PFSK-1 (cell line): ENCODE measurements around the gene TGM1.

Source experiments
- FOXP2 ChIP-seq: optimal IDR thresholded peaks from 2 replicates; pipeline ENCODE3; 2011; ENCODE audit warnings: borderline replicate concordance, control low read depth, inconsistent platforms; ENCODE audit not compliant: insufficient read depth; ENCODE audit errors: extremely low read length, extremely low read depth
- POLR2AphosphoS5 ChIP-seq: IDR thresholded peaks from 2 replicates; pipeline ENCODE4 v1.6.1; 2012; ENCODE audit warnings: low read depth, mild to moderate bottlenecking, control low read depth, low read length, moderate library complexity
- SIN3A ChIP-seq: IDR thresholded peaks from 2 replicates; pipeline ENCODE4 v1.6.1; 2012; ENCODE audit warnings: mild to moderate bottlenecking, low read length, moderate library complexity, borderline replicate concordance; ENCODE audit not compliant: insufficient read depth
- TAF1 ChIP-seq: IDR thresholded peaks from 2 replicates; pipeline ENCODE4 v1.6.1; 2012; ENCODE audit warnings: low read length, control low read depth, borderline replicate concordance; ENCODE audit not compliant: insufficient read depth
- TF ChIP-seq, protein P1 (sequence below), 2 experiments: IDR thresholded peaks; 2 replicates each; pipeline versions ENCODE4 v1.6.1 to v1.8.0; 2011 to 2012; ENCODE audit warnings: low read depth in 2 of 2, low read length in 2 of 2, control low read depth in 1 of 2, inconsistent platforms in 1 of 2, mild to moderate bottlenecking in 1 of 2, moderate library complexity in 1 of 2; ENCODE audit not compliant: insufficient read depth in 1 of 2

Gene TGM1

DNA sequence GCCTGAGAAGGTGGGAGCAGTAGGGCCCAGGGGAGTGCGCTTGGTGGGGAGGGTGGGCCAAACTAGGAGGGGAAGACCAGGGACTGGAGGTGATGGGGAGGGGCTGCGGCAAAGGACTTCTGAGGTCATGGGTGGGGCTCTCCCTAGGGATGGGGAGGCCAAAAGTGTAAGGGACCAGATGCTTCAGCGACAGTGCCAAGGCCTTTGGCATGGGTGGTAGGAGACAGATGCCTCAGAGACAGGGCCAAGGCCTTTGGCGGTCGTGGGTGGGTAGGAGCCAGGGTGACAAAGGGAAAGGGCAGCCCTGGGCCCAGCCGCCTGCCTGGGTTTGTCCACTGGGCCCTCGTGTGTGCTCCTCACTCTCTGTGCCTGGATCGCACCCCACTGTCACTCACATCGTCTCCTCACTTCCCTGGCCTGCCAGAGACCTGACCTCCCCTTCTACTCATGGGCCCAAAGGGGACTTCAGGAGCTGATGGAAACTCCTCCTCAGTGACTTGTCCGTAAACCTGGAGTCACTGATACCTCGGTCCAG, 21.6 kb upstream of the TGM1 start:
- no peak for TF ChIP-seq FOXP2
- TF ChIP-seq SIN3A, result no peak
- TF ChIP-seq, protein P1, sequence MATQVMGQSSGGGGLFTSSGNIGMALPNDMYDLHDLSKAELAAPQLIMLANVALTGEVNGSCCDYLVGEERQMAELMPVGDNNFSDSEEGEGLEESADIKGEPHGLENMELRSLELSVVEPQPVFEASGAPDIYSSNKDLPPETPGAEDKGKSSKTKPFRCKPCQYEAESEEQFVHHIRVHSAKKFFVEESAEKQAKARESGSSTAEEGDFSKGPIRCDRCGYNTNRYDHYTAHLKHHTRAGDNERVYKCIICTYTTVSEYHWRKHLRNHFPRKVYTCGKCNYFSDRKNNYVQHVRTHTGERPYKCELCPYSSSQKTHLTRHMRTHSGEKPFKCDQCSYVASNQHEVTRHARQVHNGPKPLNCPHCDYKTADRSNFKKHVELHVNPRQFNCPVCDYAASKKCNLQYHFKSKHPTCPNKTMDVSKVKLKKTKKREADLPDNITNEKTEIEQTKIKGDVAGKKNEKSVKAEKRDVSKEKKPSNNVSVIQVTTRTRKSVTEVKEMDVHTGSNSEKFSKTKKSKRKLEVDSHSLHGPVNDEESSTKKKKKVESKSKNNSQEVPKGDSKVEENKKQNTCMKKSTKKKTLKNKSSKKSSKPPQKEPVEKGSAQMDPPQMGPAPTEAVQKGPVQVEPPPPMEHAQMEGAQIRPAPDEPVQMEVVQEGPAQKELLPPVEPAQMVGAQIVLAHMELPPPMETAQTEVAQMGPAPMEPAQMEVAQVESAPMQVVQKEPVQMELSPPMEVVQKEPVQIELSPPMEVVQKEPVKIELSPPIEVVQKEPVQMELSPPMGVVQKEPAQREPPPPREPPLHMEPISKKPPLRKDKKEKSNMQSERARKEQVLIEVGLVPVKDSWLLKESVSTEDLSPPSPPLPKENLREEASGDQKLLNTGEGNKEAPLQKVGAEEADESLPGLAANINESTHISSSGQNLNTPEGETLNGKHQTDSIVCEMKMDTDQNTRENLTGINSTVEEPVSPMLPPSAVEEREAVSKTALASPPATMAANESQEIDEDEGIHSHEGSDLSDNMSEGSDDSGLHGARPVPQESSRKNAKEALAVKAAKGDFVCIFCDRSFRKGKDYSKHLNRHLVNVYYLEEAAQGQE (IDR thresholded peaks at IDR 0.05; ENCODE audit: insufficient read depth in 1 of 2, low read depth in 2 of 2, low read length in 2 of 2), result no peak

DNA sequence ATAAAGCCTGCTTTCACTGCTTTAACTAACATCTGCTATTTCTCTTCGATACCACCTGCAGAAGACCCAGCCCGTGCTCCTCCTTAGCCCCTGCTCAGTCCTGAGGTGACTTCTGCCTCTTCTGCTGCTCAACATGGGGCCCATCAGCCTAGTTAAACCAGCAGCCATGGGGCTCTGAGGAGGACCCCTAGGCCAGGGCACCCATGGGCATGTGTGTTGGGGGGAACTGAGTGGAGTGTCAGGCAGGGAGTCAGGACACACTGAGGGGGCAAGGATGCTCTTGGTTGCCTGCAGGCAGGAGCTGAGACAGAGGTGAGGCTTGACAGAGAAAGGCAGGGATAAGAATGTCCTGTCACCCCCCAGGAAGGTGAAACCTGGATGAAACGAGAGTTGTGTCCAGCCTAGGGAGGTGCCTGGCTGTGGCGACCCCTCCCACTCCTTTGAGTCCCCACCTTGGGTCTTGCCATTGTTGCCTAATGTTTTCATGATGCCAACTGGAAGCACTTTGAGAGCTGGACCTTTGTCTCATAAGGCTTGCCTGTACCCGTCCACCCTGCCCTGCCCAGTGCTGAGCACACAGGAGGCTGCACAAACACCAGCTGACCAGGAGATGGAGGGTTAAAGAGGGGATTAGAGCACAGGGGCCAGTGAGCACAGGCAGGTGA, 21.0 kb upstream of the TGM1 start:
- TF ChIP-seq TAF1 (no peak), POLR2AphosphoS5 (no peak), FOXP2 (no peak), SIN3A (no peak)
- TF ChIP-seq, protein P1 (IDR thresholded peaks at IDR 0.05; ENCODE audit: insufficient read depth in 1 of 2, low read depth in 2 of 2, low read length in 2 of 2), result no peak

DNA sequence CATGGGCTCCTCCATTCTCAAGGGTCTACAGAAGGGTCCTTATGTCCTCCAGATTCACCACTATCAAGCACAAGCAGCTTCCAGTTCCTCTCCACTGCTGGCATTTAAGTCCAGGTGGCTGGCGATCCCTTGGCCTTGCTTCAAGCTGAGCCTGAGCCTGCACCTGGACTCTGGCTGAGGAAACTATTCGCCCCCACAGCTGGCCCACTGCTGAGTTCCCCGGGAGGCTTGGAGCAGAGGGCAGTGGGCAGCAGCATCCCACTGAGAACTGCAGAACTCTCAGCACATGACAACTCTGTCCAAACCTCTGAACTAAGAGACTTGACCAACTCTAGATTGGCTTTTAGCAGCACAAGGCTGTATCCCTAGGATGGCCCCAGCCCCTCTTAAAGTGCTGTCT, 19.8 kb upstream of the TGM1 start:
- TF ChIP-seq, protein P1 (IDR thresholded peaks at IDR 0.05; ENCODE audit: insufficient read depth in 1 of 2, low read depth in 2 of 2, low read length in 2 of 2), result no peak
- TF ChIP-seq TAF1, result no peak
- no peak for TF ChIP-seq POLR2AphosphoS5
- TF ChIP-seq SIN3A, result no peak
- no peak for TF ChIP-seq FOXP2

DNA sequence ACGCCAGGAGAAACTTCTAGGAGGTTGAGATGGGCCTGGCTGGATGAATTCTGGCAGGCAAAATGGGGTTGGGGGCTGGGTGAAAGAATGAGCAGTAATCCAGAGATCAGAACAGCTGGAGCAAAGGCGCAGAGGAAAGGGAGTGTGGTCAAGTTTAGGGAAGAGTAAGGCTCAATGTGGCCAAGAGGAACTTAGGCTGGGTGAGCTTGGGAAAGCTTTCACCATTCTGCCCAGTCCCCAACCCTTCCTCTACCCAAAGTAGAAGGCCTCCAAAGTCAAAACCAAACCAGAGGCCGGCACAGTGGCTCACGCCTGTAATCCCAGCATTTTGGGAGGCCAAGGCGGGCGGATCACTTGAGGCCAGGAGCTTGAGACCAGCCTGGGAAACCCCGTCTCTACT, 18.7 kb upstream of the TGM1 start:
- no peak for TF ChIP-seq POLR2AphosphoS5

DNA sequence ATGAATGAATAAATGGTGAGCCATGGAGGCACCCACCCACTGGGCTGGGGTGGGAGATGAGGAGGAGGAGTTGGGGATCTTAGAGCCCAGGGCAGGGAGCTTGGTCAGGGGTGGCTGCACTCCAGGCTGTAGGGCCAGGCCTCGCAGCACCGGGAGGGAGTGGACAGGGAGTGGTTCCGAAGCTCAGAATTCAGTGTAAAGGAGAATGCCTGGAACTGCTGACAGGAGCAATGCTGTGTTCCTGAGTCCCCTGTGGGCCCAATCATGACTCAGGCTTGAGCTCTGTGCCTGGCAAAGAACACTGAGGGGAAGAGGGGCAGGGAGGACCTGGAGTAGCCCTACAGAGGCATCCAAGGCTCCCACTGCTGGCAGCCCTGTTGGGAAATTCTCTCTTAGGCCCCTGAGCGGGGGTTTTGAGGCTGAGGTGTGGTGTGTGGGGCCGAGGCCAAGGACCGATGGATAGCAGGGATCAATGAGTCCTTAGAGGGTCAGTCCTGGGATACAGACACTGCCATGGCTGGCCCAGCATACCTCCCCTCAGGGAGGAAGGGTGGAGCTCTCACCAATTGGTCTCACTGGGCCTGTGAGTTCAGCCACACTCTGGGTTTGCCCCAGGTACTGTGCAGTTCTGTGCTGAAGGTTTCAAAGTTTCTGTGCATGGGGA, 18.0 kb upstream of the TGM1 start:
- TF ChIP-seq POLR2AphosphoS5, result no peak
- no peak for TF ChIP-seq SIN3A
- no peak for TF ChIP-seq TAF1
- TF ChIP-seq FOXP2, result no peak
- TF ChIP-seq, protein P1 (IDR thresholded peaks at IDR 0.05; ENCODE audit: insufficient read depth in 1 of 2, low read depth in 2 of 2, low read length in 2 of 2), result no peak
